Liver (tissue), 9 donors: ENCODE measurements around the gene TCF7L2. TPM values are rescaled to one million over a fixed set of nuclear protein-coding genes. Genes with fewer than 3 reads are reported as not detected.

Experiments
- DNase-seq: peaks from one replicate; pipeline ENCODE4 v3.0.0-alpha.2; 2017; ENCODE audit warnings: low spot score
- H3K27ac ChIP-seq, 2 donors: one replicate each; pipeline ENCODE4 v1.7.0; 2013; ENCODE audit warnings: inconsistent platforms in 2 of 2, low read length in 2 of 2, control low read depth in 1 of 2, low read depth in 1 of 2, mild to moderate bottlenecking in 1 of 2
- H3K27me3 ChIP-seq, 4 donors: one replicate each; pipeline versions ENCODE4 v1.6.1 to v1.7.0; 2013; ENCODE audit warnings: low read length in 3 of 4, inconsistent platforms in 1 of 4, mild to moderate bottlenecking in 1 of 4, moderate library complexity in 1 of 4; ENCODE audit not compliant: control insufficient read depth in 4 of 4, insufficient read depth in 4 of 4
- H3K36me3 ChIP-seq, 4 donors: one replicate each; pipeline versions ENCODE4 v1.6.1 to v1.7.0; 2013; ENCODE audit warnings: low read length in 3 of 4, mild to moderate bottlenecking in 3 of 4, low read depth in 1 of 4, moderate library complexity in 1 of 4; ENCODE audit not compliant: control insufficient read depth in 4 of 4, insufficient read depth in 3 of 4
- H3K4me1 ChIP-seq, 4 donors: one replicate each; pipeline versions ENCODE4 v1.6.1 to v1.7.0; 2013; ENCODE audit warnings: low read length in 3 of 4, mild to moderate bottlenecking in 3 of 4, moderate library complexity in 1 of 4; ENCODE audit not compliant: control insufficient read depth in 4 of 4, insufficient read depth in 4 of 4
- H3K4me3 ChIP-seq, 3 donors: one replicate each; pipeline versions ENCODE4 v1.6.1 to v1.7.0; 2013; ENCODE audit warnings: low read length in 3 of 3, control low read depth in 1 of 3, low read depth in 1 of 3, mild to moderate bottlenecking in 1 of 3
- H3K9ac ChIP-seq, 2 donors: one replicate each; pipeline ENCODE4 v1.7.0; 2013; ENCODE audit warnings: low read length in 2 of 2, mild to moderate bottlenecking in 2 of 2, moderate library complexity in 2 of 2, control low read depth in 1 of 2, low read depth in 1 of 2
- H3K9me3 ChIP-seq, 4 donors: one replicate each; pipeline versions ENCODE4 v1.6.1 to v1.7.0; 2013; ENCODE audit warnings: low read length in 3 of 4; ENCODE audit not compliant: control insufficient read depth in 4 of 4
- ATF3 ChIP-seq: IDR thresholded peaks from 2 replicates; pipeline ENCODE4 v1.6.1; 2016; ENCODE audit warnings: antibody characterized with exemption
- CTCF ChIP-seq: fragments of 150-350 bp; IDR thresholded peaks from 2 replicates; pipeline ENCODE4 v1.5.1; 2017; ENCODE audit warnings: improper control_type of control experiment, low read depth, low read length; ENCODE audit not compliant: missing input control
- EGR1 ChIP-seq, 2 donors: IDR thresholded peaks; 2 replicates each; pipeline ENCODE4 v1.6.1; 2016 to 2018; ENCODE audit warnings: antibody characterized with exemption in 2 of 2, low read depth in 2 of 2
- FOXA1 ChIP-seq: IDR thresholded peaks from 2 replicates; pipeline ENCODE4 v1.6.1; 2016; ENCODE audit warnings: antibody characterized with exemption
- FOXA2 ChIP-seq: IDR thresholded peaks from 2 replicates; pipeline ENCODE4 v1.6.1; 2016; ENCODE audit warnings: antibody characterized with exemption
- GABPA ChIP-seq, 2 donors: IDR thresholded peaks in 1 of 2; conservative IDR thresholded peaks in 1 of 2; 2 replicates each; pipeline ENCODE4 v1.6.1; 2016; ENCODE audit warnings: antibody characterized with exemption in 2 of 2, mild to moderate bottlenecking in 1 of 2, moderate library complexity in 1 of 2
- HNF4A ChIP-seq, 2 donors: conservative IDR thresholded peaks; 2 replicates each; pipeline ENCODE4 v1.6.1; 2016; ENCODE audit warnings: antibody characterized with exemption in 2 of 2, mild to moderate bottlenecking in 2 of 2
- HNF4G ChIP-seq: IDR thresholded peaks from 2 replicates; pipeline ENCODE4 v1.6.1; 2016; ENCODE audit warnings: antibody characterized with exemption
- JUND ChIP-seq, 2 donors: IDR thresholded peaks; 2 replicates each; pipeline ENCODE4 v1.6.1; 2016; ENCODE audit warnings: antibody characterized with exemption in 2 of 2
- MAX ChIP-seq: IDR thresholded peaks from 2 replicates; pipeline ENCODE4 v1.6.1; 2016; ENCODE audit warnings: antibody characterized with exemption
- NR2F2 ChIP-seq: IDR thresholded peaks from 2 replicates; pipeline ENCODE4 v1.6.1; 2016; ENCODE audit warnings: antibody characterized with exemption
- RAD21 ChIP-seq, 2 donors: IDR thresholded peaks; 2 replicates each; pipeline ENCODE4 v1.6.1; 2016; ENCODE audit warnings: antibody characterized with exemption in 2 of 2, mild to moderate bottlenecking in 2 of 2
- REST ChIP-seq: IDR thresholded peaks from 2 replicates; pipeline ENCODE4 v1.6.1; 2016; ENCODE audit warnings: antibody characterized with exemption, mild to moderate bottlenecking
- RXRA ChIP-seq, 2 donors: IDR thresholded peaks; 2 replicates each; pipeline ENCODE4 v1.6.1; 2017 to 2018; ENCODE audit warnings: antibody characterized with exemption in 2 of 2, mild to moderate bottlenecking in 1 of 2
- SP1 ChIP-seq: IDR thresholded peaks from 2 replicates; pipeline ENCODE4 v1.6.1; 2018; ENCODE audit warnings: antibody characterized with exemption, mild to moderate bottlenecking
- TAF1 ChIP-seq: conservative IDR thresholded peaks from 2 replicates; pipeline ENCODE4 v1.6.1; 2016; ENCODE audit warnings: antibody characterized with exemption, mild to moderate bottlenecking
- YY1 ChIP-seq: IDR thresholded peaks from 2 replicates; pipeline ENCODE4 v1.6.1; 2016; ENCODE audit warnings: antibody characterized with exemption, mild to moderate bottlenecking
- ZBTB33 ChIP-seq: IDR thresholded peaks from 2 replicates; pipeline ENCODE4 v1.6.1; 2016; ENCODE audit warnings: antibody characterized with exemption
- WGBS: extraction: QIAGEN DNeasy Blood & Tissue Kit; methylation state at CpG from one replicate; pipeline ENCODE4 v1.1.7; 2013; 5-methylcytosine and 5-hydroxymethylcytosine counted together
- polyA plus RNA-seq, 2 donors: library from polyadenylated mRNA; stranded (reverse) in 1 of 2; unstranded in 1 of 2; fragments of 200-250 nt in 1 of 2; fragments of >200 nt in 1 of 2; fragmentation: Nextera tagmentation in 1 of 2; extraction: Ambion mirVana in 1 of 2; gene quantifications; one replicate each; pipeline versions ENCODE4 v1.2.1 to v1.2.3, GENCODE V29; 2013 to 2015
- total RNA-seq, 2 donors: library from RNA; depleted of rRNA; stranded (reverse); fragments of >200 nt; gene quantifications; one replicate each; pipeline ENCODE4 v1.2.3, GENCODE V29; 2014
- donor health status: healthy.
- donor health status: healthy.
- donor health status: healthy.
- donor health status: healthy.
- donor health status: healthy.

Gene TCF7L2
- total and polyA plus RNA-seq, 4 donors: 4.9 to 18.0 (median 8.3) TPM

- Histone ChIP-seq H3K4me3 (no peak overlapping the region), H3K9ac (peak overlapping the region in 1 of 2 donors; percentile 33), H3K4me1 (peaks cover 19 to 60% (median 50%) of the 10 kb centered on the region in 4 donors), H3K27me3 (no peaks in the 10 kb centered on the region), H3K27ac (peak overlapping the region; percentile 74 to 97), H3K9me3 (no peaks in the 10 kb centered on the region), H3K36me3 (no peaks in the 10 kb centered on the region)
- no peak for TF ChIP-seq MAX
- TF ChIP-seq GABPA (IDR thresholded peaks at IDR 0.05 in 1 of 2, conservative IDR thresholded peaks at IDR 0.05 in 1 of 2): no peak
- TF ChIP-seq JUND (IDR thresholded peaks at IDR 0.05): peak in 1 of 2 donors; percentile 9
- no peak for TF ChIP-seq CTCF
- WGBS: 87% methylated on average over 2 of the region's 2 CpGs
- DNase-seq: no peak
Measured at GRCh38 chr10:113020475-113020753, 70.4 kb downstream of the TCF7L2 start.

- Histone ChIP-seq H3K27me3 (no peaks in the 10 kb centered on the region), H3K4me3 (no peak overlapping the region), H3K9me3 (no peaks in the 10 kb centered on the region), H3K4me1 (peaks cover 19 to 60% (median 50%) of the 10 kb centered on the region in 4 donors), H3K27ac (peak overlapping the region; percentile 74 to 97), H3K9ac (peak overlapping the region in 1 of 2 donors; percentile 61), H3K36me3 (no peaks in the 10 kb centered on the region)
- DNase-seq: no peak
- TF ChIP-seq RAD21 (IDR thresholded peaks at IDR 0.05) (peak; percentile 25 to 35), RXRA (IDR thresholded peaks at IDR 0.05) (peak; percentile 51 to 86), GABPA (IDR thresholded peaks at IDR 0.05 in 1 of 2, conservative IDR thresholded peaks at IDR 0.05 in 1 of 2) (no peak), CTCF (no peak), YY1 (peak; percentile 82), FOXA2 (no peak), HNF4G (no peak), HNF4A (conservative IDR thresholded peaks at IDR 0.05) (peak; percentile 57 to 77), FOXA1 (no peak), TAF1 (no peak), SP1 (peak; percentile 58), MAX (peak; percentile 92), JUND (IDR thresholded peaks at IDR 0.05) (peak; percentile 30 to 84), REST (peak; percentile 39), ZBTB33 (peak; percentile 85), EGR1 (IDR thresholded peaks at IDR 0.05; ENCODE audit: low read depth in 2 of 2) (peak in 1 of 2 donors; percentile 71), ATF3 (peak; percentile 39), NR2F2 (peak; percentile 59)
- WGBS: 21% methylated on average over 7 of the region's 7 CpGs
Measured at GRCh38 chr10:113020838-113021237, 70.8 kb downstream of the TCF7L2 start.
